ENCODE measurements around the gene KIF1C. TPM values are rescaled to one million over a fixed set of nuclear protein-coding genes. Genes with fewer than 3 reads are reported as not detected.
"Not testable (repeated sequence)": the region's sequence is repeated elsewhere in the genome, so short reads cannot be mapped to it uniquely, and the experiment has no call there.

The KIF1C gene
- total and polyA plus RNA-seq, 7 donors: 46.4 to 164 (median 85.6) TPM

DNA sequence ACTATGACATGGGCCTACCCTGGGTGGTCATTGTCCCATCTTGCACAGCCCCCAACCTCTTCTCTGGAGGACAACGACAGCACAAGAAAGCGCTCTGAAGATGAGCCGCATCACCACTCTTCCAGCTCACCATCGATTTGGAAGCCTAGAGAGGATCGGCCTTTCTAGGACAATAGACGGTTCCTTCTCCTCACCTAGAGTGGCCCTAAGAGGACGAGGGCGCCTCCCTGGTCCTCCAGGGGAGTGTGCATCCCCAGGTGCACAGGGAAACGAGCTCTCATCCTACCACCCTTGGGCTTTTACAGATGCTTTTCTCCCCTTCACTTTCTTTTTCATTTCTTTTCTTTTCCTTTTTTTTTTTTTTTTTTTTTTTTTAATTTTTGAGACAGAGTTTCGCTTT is 57.8 kb downstream of the KIF1C start:
- H3K4me1 ChIP-seq: peaks cover 0 to under 1% (median 0%) of the 10 kb centered on the region in 4 donors
- H3K9me3 ChIP-seq: no peaks in the 10 kb centered on the region
- H3K27ac ChIP-seq: no peak overlapping the region
- DNase-seq: no peak
- WGBS, 2 donors: 92% methylated on average over 10 of the region's 10 CpGs
- H3K4me3 ChIP-seq: no peak overlapping the region
- intact Hi-C loops (cut with DNase I): no loop called here
- no peaks in the 10 kb centered on the region for H3K27me3 ChIP-seq
- TF ChIP-seq EP300 (IDR thresholded peaks at IDR 0.05) (no peak), POLR2A (IDR thresholded peaks at IDR 0.05) (no peak), POLR2AphosphoS5 (IDR thresholded peaks at IDR 0.05) (no peak)
- TF ChIP-seq, protein P1, sequence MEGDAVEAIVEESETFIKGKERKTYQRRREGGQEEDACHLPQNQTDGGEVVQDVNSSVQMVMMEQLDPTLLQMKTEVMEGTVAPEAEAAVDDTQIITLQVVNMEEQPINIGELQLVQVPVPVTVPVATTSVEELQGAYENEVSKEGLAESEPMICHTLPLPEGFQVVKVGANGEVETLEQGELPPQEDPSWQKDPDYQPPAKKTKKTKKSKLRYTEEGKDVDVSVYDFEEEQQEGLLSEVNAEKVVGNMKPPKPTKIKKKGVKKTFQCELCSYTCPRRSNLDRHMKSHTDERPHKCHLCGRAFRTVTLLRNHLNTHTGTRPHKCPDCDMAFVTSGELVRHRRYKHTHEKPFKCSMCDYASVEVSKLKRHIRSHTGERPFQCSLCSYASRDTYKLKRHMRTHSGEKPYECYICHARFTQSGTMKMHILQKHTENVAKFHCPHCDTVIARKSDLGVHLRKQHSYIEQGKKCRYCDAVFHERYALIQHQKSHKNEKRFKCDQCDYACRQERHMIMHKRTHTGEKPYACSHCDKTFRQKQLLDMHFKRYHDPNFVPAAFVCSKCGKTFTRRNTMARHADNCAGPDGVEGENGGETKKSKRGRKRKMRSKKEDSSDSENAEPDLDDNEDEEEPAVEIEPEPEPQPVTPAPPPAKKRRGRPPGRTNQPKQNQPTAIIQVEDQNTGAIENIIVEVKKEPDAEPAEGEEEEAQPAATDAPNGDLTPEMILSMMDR (IDR thresholded peaks at IDR 0.05): no peak
- H3K36me3 ChIP-seq: no peaks in the 10 kb centered on the region

DNA sequence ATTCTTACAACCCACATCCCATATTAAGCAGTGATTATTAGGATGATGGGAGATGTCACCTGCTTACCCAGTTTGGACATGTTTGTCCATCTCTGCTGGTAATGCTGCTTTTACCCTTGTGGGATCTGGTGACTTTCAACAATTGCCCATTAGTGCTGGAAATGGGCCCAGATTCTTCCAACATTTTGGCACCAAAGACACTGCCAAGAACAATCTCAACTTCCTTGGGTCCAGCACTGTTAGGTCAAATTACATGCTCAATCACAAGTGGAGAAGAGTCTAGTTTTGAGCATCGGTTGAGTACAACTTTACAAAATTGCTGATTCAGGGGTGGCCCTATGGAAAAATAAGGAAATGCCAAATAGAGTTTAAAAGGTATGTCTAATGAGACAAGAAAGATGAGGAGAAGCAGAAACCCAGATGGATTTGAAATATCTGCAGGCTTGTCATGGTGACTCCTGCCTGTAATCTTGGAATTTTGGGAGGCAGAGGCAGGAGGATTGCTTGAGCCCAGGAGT is 67.5 kb downstream of the KIF1C start:
- Histone ChIP-seq H3K9me3 (no peaks in the 10 kb centered on the region), H3K36me3 (no peaks in the 10 kb centered on the region), H3K27ac (no peak overlapping the region), H3K4me3 (no peak overlapping the region), H3K27me3 (no peaks in the 10 kb centered on the region), H3K4me1 (no peaks in the 10 kb centered on the region)
- TF ChIP-seq EP300 (IDR thresholded peaks at IDR 0.05) (no peak), POLR2A (IDR thresholded peaks at IDR 0.05) (no peak), POLR2AphosphoS5 (IDR thresholded peaks at IDR 0.05) (no peak)
- TF ChIP-seq, protein P1 (IDR thresholded peaks at IDR 0.05): no peak
- intact Hi-C loops (cut with DNase I): no loop called here
- no peak for DNase-seq
- 67 to 85% methylated on average over 1 of the region's 1 CpG for WGBS, 2 donors

DNA sequence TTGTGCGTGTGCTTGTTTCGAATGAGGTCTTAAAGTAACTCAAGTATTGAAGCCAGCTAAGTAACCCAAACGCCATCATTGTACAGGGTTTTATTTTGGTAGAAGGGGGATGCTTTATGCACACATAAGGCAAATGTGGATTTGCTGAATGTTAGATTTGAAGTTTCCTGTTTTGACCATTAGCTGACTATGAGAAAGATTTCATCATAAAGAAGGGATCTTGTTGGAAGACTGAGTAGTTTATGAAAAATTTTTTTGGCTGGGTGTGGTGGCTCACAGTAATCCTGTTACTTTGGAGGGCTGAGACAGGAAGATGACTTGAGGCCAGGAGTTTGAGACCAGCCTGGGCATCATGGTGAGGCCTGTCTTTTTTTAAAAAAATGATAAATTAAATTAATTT is 70.5 kb downstream of the KIF1C start:
- intact Hi-C loops (cut with DNase I): no loop called here
- DNase-seq: no peak
- no peaks in the 10 kb centered on the region for H3K4me1 ChIP-seq
- H3K4me3 ChIP-seq: no peak overlapping the region
- no peaks in the 10 kb centered on the region for H3K9me3 ChIP-seq
- H3K27me3 ChIP-seq: no peaks in the 10 kb centered on the region
- no peaks in the 10 kb centered on the region for H3K36me3 ChIP-seq
- 95 to 97% methylated on average over 3 of the region's 3 CpGs for WGBS, 2 donors
- TF ChIP-seq POLR2A (IDR thresholded peaks at IDR 0.05) (no peak), EP300 (IDR thresholded peaks at IDR 0.05) (no peak), POLR2AphosphoS5 (IDR thresholded peaks at IDR 0.05) (no peak)
- TF ChIP-seq, protein P1 (IDR thresholded peaks at IDR 0.05): no peak
- H3K27ac ChIP-seq: no peak overlapping the region

DNA sequence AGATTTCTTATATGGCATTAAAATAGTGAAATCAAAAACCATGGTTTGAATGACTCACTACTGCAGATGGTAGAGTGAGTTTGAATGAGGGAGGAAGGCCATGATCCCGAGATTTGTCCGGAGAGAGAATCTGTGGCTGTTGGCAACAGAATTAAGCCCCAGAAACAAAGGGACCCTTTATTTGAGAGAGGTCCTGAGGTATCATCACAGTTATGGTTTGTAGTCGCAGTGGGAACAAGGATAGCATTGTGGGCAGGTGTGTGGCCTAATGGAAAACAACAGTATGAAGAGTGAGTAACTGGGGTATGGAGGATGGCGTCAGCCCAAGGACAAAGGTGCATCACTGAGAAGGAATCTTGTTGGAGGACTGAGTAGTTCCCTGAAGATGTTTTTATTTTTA is 72.0 kb downstream of the KIF1C start:
- Histone ChIP-seq H3K4me1 (no peaks in the 10 kb centered on the region), H3K36me3 (no peaks in the 10 kb centered on the region), H3K27me3 (no peaks in the 10 kb centered on the region), H3K9me3 (no peaks in the 10 kb centered on the region), H3K27ac (no peak overlapping the region), H3K4me3 (no peak overlapping the region)
- TF ChIP-seq, protein P1 (IDR thresholded peaks at IDR 0.05): no peak
- TF ChIP-seq EP300 (IDR thresholded peaks at IDR 0.05): no peak
- TF ChIP-seq POLR2A (IDR thresholded peaks at IDR 0.05): no peak
- 78 to 85% methylated on average over 4 of the region's 4 CpGs for WGBS, 2 donors
- intact Hi-C loops (cut with DNase I): no loop called here
- no peak for DNase-seq

DNA sequence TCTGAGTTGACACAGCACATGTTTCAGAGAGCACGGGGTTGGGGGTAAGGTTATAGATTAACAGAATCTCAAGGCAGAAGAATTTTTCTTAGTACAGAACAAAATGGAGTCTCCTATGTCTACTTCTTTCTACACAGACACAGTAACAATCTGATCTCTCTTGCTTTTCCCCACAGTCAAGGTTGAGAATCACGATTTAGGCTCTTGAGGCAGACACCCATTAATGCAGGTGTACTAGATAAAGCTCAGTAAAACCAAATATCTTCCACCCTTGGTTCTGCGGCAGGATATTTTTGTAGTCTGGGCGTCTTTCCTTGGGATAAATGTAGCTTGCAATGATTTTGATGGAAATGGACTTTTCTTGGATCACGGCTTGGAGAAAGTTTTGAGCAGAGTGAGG is 77.7 kb downstream of the KIF1C start:
- intact Hi-C loops (cut with DNase I): loop anchor here (5.0 kb wide), 2 partner anchors 37 to 117 kb away; partner anchors contain the start of genes ZNF232 and ZNF594

DNA sequence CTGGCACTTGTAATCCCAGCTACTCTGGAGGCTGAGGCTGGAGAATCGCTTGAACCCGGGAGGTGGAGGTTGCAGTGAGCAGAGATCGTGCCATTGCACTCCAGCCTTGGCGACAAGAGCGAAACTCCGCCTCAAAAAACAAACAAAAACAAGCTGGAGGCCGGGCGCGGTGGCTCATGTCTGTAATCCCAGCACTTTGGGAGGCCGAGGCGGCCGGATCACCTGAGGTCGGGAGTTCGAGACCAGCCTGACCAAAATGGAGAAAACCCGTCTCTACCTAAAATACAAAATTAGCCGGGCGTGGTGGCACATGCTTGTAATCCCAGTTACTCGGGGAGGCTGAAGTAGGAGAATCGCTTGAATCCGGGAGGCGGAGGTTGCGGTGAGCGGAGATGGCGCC is 79.5 kb downstream of the KIF1C start:
- not testable (repeated sequence) for H3K27me3 ChIP-seq, DNase-seq, H3K9me3 ChIP-seq, H3K36me3 ChIP-seq
- Histone ChIP-seq H3K4me3 (peak overlapping the region; percentile 72 to 92 (median 85)), H3K4me1 (peaks cover 0 to 22% (median 14%) of the 10 kb centered on the region in 4 donors), H3K27ac (peak overlapping the region; percentile 80 to 86 (median 85))
- WGBS, 2 donors: 97 to 98% methylated on average over 24 of the region's 24 CpGs
- intact Hi-C loops (cut with DNase I): loop anchor here (5.0 kb wide), 2 partner anchors 35 to 115 kb away; partner anchors contain the start of genes ZNF232 and ZNF594

More for the DNA sequence above, 77.7 kb downstream of the KIF1C start:
- not testable (repeated sequence) for DNase-seq, H3K27ac ChIP-seq, H3K36me3 ChIP-seq, H3K4me3 ChIP-seq, H3K27me3 ChIP-seq, H3K9me3 ChIP-seq
- H3K4me1 ChIP-seq: peaks cover 0 to 22% (median 14%) of the 10 kb centered on the region in 4 donors
- 91 to 92% methylated on average over 4 of the region's 5 CpGs for WGBS, 2 donors
